Fibroblast of mammary gland (primary cell): ENCODE data around the gene WASF1.

Experiments used
- DNase-seq: peaks from one replicate; pipeline ENCODE4 v3.0.0-alpha.2; 2010; ENCODE audit warnings: low read depth
- H3K4me3 ChIP-seq: 2 replicates; pipeline ENCODE4 v1.5.1; 2011; ENCODE audit warnings: low read depth, mild to moderate bottlenecking, low read length, moderate library complexity; ENCODE audit not compliant: control insufficient read depth
- CTCF ChIP-seq: conservative IDR thresholded peaks from 2 replicates; pipeline ENCODE4 v1.5.1; 2011; ENCODE audit warnings: low read depth, low read length, inconsistent platforms; ENCODE audit not compliant: control insufficient read depth, insufficient read depth

WASF1 gene

GRCh38 chr6:110180228-110181008 is 948 bp upstream of the WASF1 start, which contains the start of gene CDC40:
Gene CDC40 (plus strand): TSS chr6:110180427. CDS start chr6:110180445, 18 bp downstream.
- no peak for DNase-seq
- H3K4me3 ChIP-seq: peak within 1 kb of the TSS; percentile 93

GRCh38 chr6:110178626-110179405 is 654 bp downstream of the WASF1 start:
- peak; percentile 78 for TF ChIP-seq CTCF
- peak overlapping the region; percentile 71 for H3K4me3 ChIP-seq
- DNase-seq: peak; percentile 67

More at GRCh38 chr6:110180228-110181008, 948 bp upstream of the WASF1 start, which contains the start of gene CDC40:
- no peak for TF ChIP-seq CTCF

DNA sequence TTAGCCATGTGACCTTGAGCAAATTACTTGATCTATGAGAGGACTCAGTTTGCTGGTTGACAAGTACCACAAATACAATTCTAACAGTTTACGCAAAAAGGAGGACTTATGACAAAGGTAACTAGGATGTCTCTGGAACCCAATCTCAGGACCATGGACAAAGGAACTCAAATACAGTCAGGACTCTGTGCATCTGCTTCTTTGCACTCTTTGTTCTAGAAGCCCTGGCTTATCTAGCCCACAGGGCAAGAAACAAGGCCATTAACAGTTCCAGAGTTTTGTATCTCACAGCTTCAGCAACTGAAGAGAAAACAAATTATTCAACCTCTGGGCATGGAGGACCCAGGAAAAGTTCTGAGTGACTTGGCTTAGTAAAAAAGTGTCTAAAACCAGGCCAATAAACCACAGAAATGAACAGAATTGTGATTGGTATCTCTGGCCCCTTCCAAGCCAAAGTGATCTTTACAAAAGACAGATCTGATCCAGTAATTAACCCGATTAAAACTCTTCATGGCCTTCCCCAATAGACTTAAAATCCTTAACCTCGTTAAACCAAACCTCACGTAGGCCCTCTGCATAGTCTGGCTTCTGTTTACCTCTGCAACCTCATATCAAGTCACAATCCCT is 5.9 kb downstream of the WASF1 start:
- H3K4me3 ChIP-seq: no peak overlapping the region
- TF ChIP-seq CTCF: no peak
- no peak for DNase-seq

- DNase-seq: no peak
- no peak overlapping the region for H3K4me3 ChIP-seq
- no peak for TF ChIP-seq CTCF
Measured at GRCh38 chr6:110170081-110170480, 9.4 kb downstream of the WASF1 start.

DNA sequence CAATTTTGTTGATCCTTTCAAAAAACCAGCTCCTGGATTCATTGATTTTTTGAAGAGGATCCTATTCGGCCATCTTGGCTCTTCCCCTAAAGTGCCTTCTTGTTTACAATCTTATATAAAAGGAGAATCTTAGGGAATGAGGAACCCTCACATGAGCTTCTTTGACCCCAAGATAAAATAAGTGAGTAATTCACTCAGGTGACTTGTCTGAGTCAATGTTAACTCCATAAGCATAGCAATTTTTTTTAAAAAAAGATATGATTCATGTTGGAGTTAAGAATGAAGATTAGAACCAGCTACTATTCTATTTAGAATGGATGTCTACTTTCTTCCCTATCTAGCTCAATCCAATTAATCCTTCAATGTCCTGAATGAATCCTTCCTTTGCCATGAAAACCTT is 21.0 kb downstream of the WASF1 start:
- no peak for TF ChIP-seq CTCF
- peak; percentile 31 for DNase-seq
- H3K4me3 ChIP-seq: no peak overlapping the region

DNA sequence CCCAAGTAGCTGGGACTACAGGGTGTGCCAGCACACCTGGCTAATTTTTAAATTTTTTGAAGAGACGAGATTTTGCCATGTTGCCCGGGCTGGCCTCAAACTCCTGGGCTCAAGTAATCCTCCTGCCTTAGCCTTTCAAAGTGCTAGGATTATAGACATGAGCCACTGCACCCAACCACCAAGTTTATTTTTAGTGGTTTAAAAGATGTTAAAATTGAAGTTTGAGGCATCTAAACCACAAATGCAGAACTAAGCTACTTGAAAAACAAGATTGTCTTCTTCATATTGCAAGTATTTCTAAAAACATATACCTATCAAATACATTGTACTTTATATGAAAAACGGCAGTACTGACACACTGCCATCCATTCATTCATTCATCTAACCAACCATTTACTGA is 31.6 kb downstream of the WASF1 start:
- no peak for DNase-seq
- TF ChIP-seq CTCF: no peak
- H3K4me3 ChIP-seq: no peak overlapping the region
